ENCODE data around the gene PRDM15. TPM values are rescaled to one million over a fixed set of nuclear protein-coding genes. Genes with fewer than 3 reads are reported as not detected.

Gene PRDM15
- total RNA-seq, 4 donors from 2014 or later, result 6.4 to 88.4 (median 21.1) TPM

DNA sequence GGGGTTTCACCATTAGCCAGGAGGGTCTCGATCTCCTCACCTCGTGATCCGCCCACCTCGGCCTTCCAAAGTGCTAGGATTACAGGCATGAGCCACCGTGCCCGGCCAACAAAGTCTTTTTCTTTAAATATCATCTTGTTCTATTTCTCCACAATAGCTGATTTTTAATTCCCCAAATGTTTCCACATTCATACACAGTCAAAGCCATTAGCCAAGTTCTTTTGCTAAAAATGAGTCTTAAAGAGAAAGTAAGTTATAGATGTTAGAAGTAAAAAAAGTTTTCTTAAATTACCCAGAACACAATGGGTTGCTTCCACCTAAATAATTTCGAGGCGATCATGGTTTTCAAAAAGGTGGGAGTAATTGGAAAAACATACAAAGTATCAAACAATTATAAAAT is 44.0 kb upstream of the PRDM15 start:
- no peak for DNase-seq
- in situ Hi-C loops (cut with MboI; ENCODE audit: low pct_ligation_motif_present in 1 of 4, low pct_unique_long_range_greater_than_20kb in 1 of 4, low sequenced_read_pairs in 3 of 4), result loop anchor here in 1 of 4 donors (25.0 kb wide), 1 partner anchor 111 kb away; no protein-coding TSS in a partner anchor
- TF ChIP-seq CTCF (IDR thresholded peaks at IDR 0.05), result no peak
- no peak for TF ChIP-seq EP300 (IDR thresholded peaks at IDR 0.05; ENCODE audit: low read depth)
- TF ChIP-seq POLR2A (IDR thresholded peaks at IDR 0.05), result no peak
- no peak for TF ChIP-seq POLR2AphosphoS5 (IDR thresholded peaks at IDR 0.05)
- no peaks in the 10 kb centered on the region for H3K36me3 ChIP-seq
- intact Hi-C loops (cut with DNase I; ENCODE audit: low total_unique reads), result no loop called here
- no peaks in the 10 kb centered on the region for H3K9me3 ChIP-seq
- H3K4me3 ChIP-seq, result no peak overlapping the region
- peaks cover 7 to 39% (median 30%) of the 10 kb centered on the region in 4 donors for H3K4me1 ChIP-seq
- H3K27me3 ChIP-seq, result no peaks in the 10 kb centered on the region
- peak overlapping the region; percentile 83 to 90 (median 86) for H3K27ac ChIP-seq
- 77 to 85% methylated on average over 6 to 8 of the region's 8 CpGs for WGBS, 2 donors (ENCODE audit: low coverage in 1 of 2)

GRCh38 chr21:41921021-41921420 is 41.9 kb upstream of the PRDM15 start:
- H3K36me3 ChIP-seq, result peaks cover 0 to 9% (median 0%) of the 10 kb centered on the region in 4 donors
- no peaks in the 10 kb centered on the region for H3K27me3 ChIP-seq
- DNase-seq, result no peak
- in situ Hi-C loops (cut with MboI; ENCODE audit: low pct_ligation_motif_present in 1 of 4, low pct_unique_long_range_greater_than_20kb in 1 of 4, low sequenced_read_pairs in 3 of 4), result loop anchor here in 1 of 4 donors (25.0 kb wide), 1 partner anchor 109 kb away; no protein-coding TSS in a partner anchor
- no peak overlapping the region for H3K27ac ChIP-seq
- 70 to 88% methylated on average over 5 to 7 of the region's 7 CpGs for WGBS, 2 donors (ENCODE audit: low coverage in 1 of 2)
- TF ChIP-seq POLR2A (IDR thresholded peaks at IDR 0.05) (no peak), CTCF (IDR thresholded peaks at IDR 0.05) (no peak), POLR2AphosphoS5 (IDR thresholded peaks at IDR 0.05) (no peak), EP300 (IDR thresholded peaks at IDR 0.05; ENCODE audit: low read depth) (no peak)
- no peak overlapping the region for H3K4me3 ChIP-seq
- H3K9me3 ChIP-seq, result no peaks in the 10 kb centered on the region
- H3K4me1 ChIP-seq, result peaks cover 7 to 26% (median 18%) of the 10 kb centered on the region in 4 donors
- intact Hi-C loops (cut with DNase I; ENCODE audit: low total_unique reads), result no loop called here

DNA sequence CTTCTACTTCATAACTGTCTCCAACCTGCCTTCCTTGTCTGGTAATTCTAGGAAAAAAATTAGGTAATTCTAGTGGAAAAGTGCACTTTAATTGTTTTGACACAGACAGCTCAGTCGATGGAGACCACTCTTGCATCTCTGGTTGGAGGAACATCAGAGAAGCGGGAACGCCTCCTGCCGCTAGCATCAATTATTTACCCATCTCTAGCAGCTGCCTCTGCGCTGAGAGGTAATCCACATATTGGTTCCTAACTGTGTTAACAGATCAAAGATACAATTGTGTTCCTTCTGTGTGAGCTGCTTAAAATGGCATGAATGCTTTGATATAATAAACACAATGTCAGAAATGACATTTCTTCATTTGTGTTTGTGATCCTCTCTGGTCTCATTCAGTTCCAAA is 41.3 kb upstream of the PRDM15 start:
- intact Hi-C loops (cut with DNase I; ENCODE audit: low total_unique reads) (no loop called here), in situ Hi-C loops (cut with MboI; ENCODE audit: low pct_ligation_motif_present in 1 of 4, low pct_unique_long_range_greater_than_20kb in 1 of 4, low sequenced_read_pairs in 3 of 4) (loop anchor here in 1 of 4 donors (25.0 kb wide), 1 partner anchor 108 kb away; no protein-coding TSS in a partner anchor)
- Histone ChIP-seq H3K4me3 (no peak overlapping the region), H3K36me3 (peaks cover 0 to 10% (median 0%) of the 10 kb centered on the region in 4 donors), H3K9me3 (no peaks in the 10 kb centered on the region), H3K27ac (no peak overlapping the region), H3K4me1 (peaks cover 1 to 21% (median 12%) of the 10 kb centered on the region in 4 donors), H3K27me3 (no peaks in the 10 kb centered on the region)
- TF ChIP-seq POLR2AphosphoS5 (IDR thresholded peaks at IDR 0.05) (no peak), POLR2A (IDR thresholded peaks at IDR 0.05) (no peak), CTCF (IDR thresholded peaks at IDR 0.05) (no peak), EP300 (IDR thresholded peaks at IDR 0.05; ENCODE audit: low read depth) (no peak)
- 91 to 100% methylated on average over 1 to 5 of the region's 5 CpGs for WGBS, 2 donors (ENCODE audit: low coverage in 1 of 2)
- no peak for DNase-seq

GRCh38 chr21:41919666-41920398 is 40.7 kb upstream of the PRDM15 start:
- Histone ChIP-seq H3K4me3 (no peak overlapping the region), H3K27me3 (no peaks in the 10 kb centered on the region), H3K4me1 (peaks cover 0 to 14% (median 8%) of the 10 kb centered on the region in 4 donors), H3K36me3 (peaks cover 0 to 10% (median 0%) of the 10 kb centered on the region in 4 donors), H3K27ac (no peak overlapping the region), H3K9me3 (no peaks in the 10 kb centered on the region)
- TF ChIP-seq POLR2AphosphoS5 (IDR thresholded peaks at IDR 0.05) (no peak), CTCF (IDR thresholded peaks at IDR 0.05) (no peak), POLR2A (IDR thresholded peaks at IDR 0.05) (no peak), EP300 (IDR thresholded peaks at IDR 0.05; ENCODE audit: low read depth) (no peak)
- WGBS, 2 donors (ENCODE audit: low coverage in 1 of 2), result 92 to 93% methylated on average over 2 to 15 of the region's 15 CpGs
- no peak for DNase-seq
- intact Hi-C loops (cut with DNase I; ENCODE audit: low total_unique reads), result no loop called here
- in situ Hi-C loops (cut with MboI; ENCODE audit: low pct_ligation_motif_present in 1 of 4, low pct_unique_long_range_greater_than_20kb in 1 of 4, low sequenced_read_pairs in 3 of 4), result loop anchor here in 1 of 4 donors (25.0 kb wide), 1 partner anchor 108 kb away; no protein-coding TSS in a partner anchor

Measured in transverse colon (tissue), 4 donors.